NCI-H187 (cell line): ENCODE results near the gene UCK1.
"Not testable (repeated sequence)": the region's sequence is repeated elsewhere in the genome, so short reads cannot be mapped to it uniquely, and the experiment has no call there.

Experiments
- DNase-seq, 2 experiments: peaks; one replicate each; lab custom pipeline; 2025; lab: John Stamatoyannopoulos, UW

The UCK1 gene

GRCh38 chr9:131554087-131554842, 23.2 kb upstream of the UCK1 start:
- DNase-seq: no peak

- no peak for DNase-seq
Measured at GRCh38 chr9:131552030-131552429, 21.0 kb upstream of the UCK1 start.

- DNase-seq: not testable (repeated sequence)
Measured at GRCh38 chr9:131550465-131550864, 19.4 kb upstream of the UCK1 start.

- not testable (repeated sequence) for DNase-seq
Measured at GRCh38 chr9:131549186-131549585, 18.1 kb upstream of the UCK1 start.

- no peak for DNase-seq
Measured at GRCh38 chr9:131546336-131547084, 15.4 kb upstream of the UCK1 start.

- no peak for DNase-seq
Measured at GRCh38 chr9:131545786-131546335, 14.8 kb upstream of the UCK1 start.

GRCh38 chr9:131545003-131545785, 14.1 kb upstream of the UCK1 start, which contains the start of gene PRRT1B:
Gene PRRT1B, plus strand, starts transcription at chr9:131545523. Its CDS starts 93 bp downstream, at chr9:131545616.
- no peak for DNase-seq

GRCh38 chr9:131543141-131543540, 12.1 kb upstream of the UCK1 start:
- no peak for DNase-seq

GRCh38 chr9:131539223-131539923, 8.3 kb upstream of the UCK1 start:
- DNase-seq: no peak

GRCh38 chr9:131537946-131538345, 6.9 kb upstream of the UCK1 start:
- no peak for DNase-seq

GRCh38 chr9:131534721-131535237, 3.7 kb upstream of the UCK1 start:
- peak; percentile 3 to 18 for DNase-seq

GRCh38 chr9:131530546-131530919, 530 bp downstream of the UCK1 start:
- no peak for DNase-seq

- DNase-seq: no peak
Measured at GRCh38 chr9:131529597-131530545, 1.2 kb downstream of the UCK1 start.

- DNase-seq: no peak
Measured at GRCh38 chr9:131528886-131529505, 2.1 kb downstream of the UCK1 start.

- no peak for DNase-seq
Measured at GRCh38 chr9:131528186-131528585, 2.9 kb downstream of the UCK1 start.

GRCh38 chr9:131525643-131526565, 5.2 kb downstream of the UCK1 start:
- DNase-seq: no peak

GRCh38 chr9:131524665-131525315, 6.3 kb downstream of the UCK1 start:
- DNase-seq: no peak
